Activated CD8-positive, alpha-beta memory T cell treated with anti-CD3 and anti-CD28 coated beads, Interleukin-2, amount 50 U/mL, for 4 hours (primary cell): ENCODE data around the gene USP31.
"Not testable (repeated sequence)": the region's sequence is repeated elsewhere in the genome, so short reads cannot be mapped to it uniquely, and the experiment has no call there.

Experiments used
- DNase-seq: peaks from one replicate; pipeline ENCODE4 v3.0.0-alpha.2; 2020

USP31 gene

DNA sequence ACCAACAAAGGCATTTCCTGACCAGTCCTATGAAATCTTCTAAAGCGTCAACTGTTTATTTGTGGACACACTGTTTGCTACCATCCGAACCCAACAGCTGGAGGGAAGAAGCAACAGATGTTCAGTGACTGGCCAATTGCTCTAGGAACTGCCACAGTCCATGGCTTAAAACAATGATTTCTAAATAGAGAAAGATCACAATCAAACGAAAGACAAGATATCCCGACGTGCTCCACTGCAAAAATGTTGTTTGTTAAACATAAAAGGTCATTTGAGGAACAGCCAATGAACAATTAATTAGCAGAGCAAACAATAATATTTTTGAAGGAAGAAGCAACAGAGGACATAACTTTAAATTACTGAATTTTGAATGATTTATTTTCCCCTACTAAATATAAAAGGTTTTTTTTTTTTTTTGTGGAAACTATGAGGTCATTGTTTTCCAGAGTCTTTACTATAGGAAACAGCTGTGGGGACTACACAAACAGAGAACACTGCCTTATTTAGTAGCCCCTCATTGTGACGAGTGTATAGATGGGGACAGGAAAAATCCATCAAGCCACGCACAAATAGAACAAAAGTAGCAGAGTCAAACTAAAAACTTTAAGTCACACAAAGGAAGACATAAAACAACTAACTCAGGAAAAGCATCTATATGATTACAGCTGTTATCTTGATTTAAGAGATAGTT is 17.2 kb downstream of the USP31 start:
- DNase-seq, result no peak

DNA sequence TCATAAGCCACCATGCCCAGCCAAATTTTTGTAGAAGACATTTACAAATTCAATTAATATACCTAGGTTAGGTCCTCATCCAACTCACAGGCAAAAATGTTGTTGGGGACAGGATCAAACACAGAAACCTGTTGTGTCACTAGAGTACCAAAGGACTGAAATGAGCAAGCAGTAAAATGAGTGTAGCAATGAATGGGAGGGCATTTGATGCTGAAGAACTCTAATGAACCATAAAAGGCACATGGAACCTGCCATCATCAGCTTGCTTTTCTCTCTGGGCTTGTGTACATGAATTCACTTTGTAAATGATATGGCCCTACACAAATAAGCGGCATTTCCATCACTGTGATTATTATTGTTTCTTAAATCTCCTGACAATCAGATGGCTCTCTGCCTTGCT is 17.8 kb downstream of the USP31 start:
- no peak for DNase-seq

DNA sequence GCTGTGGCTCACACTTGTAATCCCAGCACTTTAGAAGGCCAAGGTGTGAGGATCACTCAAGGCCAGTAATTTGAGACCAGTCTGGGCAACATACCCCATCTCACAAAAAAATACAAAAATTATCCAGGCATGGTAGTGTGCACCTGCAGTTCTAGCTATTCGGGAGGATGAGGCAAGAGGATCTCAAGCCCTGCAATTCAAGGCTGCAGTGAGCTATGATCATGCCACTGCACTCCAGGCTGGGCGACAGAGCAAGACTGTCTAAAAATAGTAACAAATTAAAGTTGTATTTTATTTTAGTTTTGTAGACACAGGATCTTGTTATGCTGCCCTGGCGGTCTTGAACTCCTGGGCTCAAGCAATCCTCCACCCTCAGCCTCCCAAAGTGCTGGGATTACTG is 18.2 kb downstream of the USP31 start:
- no peak for DNase-seq

DNA sequence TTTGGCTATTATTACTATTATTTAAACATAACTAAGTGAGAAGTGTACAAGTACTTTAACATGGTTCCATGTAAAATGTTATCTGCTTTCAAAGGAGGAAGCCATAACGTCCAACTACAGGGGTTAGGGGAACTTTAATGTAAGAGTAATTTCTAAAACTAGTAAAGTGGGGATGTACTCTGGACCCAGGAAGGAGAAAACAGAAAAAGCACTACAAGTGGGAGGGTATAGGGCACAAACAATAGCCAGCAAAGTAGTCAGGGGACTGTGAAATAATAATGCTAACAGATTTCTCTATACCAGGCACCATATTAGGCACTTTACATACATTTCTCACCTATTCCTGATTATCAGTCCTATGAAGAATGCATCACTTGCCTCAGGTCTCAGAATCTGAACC is 19.6 kb downstream of the USP31 start:
- no peak for DNase-seq

DNA sequence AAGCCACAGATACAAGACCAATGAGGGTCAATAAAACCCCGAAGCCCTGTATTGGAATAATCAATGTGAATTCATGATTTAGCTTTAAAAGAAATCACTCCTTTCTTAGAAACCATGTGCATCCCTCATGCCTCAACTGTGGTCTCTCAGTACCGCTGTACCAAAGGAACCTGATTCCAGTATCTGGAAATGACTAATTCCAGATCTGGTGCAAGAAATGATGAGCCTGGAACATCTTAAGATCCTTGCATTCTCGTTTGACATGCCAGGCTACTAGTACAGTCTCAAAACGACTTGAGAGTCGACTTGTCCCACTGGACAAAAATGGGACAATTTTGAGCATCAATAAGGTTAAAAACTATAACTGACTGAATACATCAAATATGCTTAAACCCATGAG is 21.2 kb downstream of the USP31 start:
- no peak for DNase-seq

DNA sequence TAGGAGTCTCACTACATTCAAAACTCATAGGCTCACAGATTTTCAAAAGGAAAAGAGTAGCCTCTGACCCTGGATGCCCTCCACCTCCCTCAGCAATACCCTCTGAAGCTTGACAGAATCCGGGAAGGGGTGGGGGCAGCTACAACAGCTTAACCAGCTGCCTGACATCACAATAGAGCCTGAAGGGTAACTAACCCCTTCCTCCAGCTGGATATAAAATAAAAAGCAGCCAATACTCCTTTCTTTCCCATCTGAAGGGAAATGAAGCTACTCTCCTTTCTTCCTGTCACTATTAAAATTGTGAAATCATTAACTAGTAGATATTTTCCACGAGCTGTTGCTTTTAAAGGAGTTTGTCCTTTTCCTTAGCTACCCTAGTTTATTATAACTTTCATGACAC is 24.0 kb downstream of the USP31 start:
- DNase-seq, result no peak

DNA sequence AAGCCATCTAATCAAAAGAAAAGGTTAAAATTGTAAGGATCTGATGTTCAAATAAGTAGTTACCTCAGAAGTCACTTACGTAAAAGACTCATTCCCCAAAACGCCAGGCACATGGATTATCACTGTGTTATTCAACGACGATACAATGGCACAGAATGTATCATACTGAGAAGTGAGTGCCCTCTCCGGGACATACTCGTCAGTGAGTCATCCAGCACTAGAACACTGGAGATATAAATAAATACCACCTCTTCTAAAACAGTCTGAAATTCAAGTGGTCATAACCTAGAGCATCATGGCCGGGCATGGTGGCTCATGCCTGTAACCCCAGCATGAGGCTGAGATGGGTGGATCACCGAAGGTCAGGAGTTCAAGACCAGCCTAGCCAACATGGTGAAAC is 24.9 kb downstream of the USP31 start:
- DNase-seq, result no peak

DNA sequence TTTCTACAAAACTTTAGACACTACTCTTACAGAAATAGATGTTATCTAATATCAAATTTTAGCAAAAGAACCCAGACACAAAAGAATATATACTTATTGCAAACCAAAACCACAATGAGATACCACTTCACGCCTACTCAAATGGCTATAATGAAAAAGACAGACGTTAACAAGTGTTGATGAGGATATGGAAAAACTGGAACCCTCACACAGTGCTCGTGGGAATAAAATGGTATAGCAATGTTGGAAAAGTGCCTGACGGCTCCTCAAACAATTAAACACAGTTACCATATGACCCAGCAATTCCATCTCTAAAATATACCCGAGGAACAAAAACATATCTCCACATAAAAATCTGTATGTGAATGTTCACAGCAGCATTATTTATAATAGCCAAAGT is 27.1 kb downstream of the USP31 start:
- no peak for DNase-seq

DNA sequence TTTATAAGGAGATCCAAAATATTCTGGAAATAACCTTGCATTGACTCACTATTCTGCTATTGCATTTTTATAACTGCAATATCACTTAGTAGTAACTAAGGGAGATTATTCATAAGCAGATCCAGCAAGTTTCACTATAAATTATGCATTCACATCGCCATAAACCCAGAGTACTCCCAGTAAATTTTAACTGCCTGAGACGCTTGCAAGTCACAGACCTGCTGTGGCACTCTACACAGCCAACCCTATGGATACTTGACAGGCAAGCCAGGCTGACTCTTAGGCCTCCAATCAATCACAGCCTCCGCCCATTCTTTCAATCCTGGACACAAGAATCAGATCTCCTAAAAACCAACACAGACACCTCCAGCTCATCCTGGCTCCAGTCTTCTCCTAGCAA is 28.2 kb downstream of the USP31 start:
- DNase-seq, result no peak

DNA sequence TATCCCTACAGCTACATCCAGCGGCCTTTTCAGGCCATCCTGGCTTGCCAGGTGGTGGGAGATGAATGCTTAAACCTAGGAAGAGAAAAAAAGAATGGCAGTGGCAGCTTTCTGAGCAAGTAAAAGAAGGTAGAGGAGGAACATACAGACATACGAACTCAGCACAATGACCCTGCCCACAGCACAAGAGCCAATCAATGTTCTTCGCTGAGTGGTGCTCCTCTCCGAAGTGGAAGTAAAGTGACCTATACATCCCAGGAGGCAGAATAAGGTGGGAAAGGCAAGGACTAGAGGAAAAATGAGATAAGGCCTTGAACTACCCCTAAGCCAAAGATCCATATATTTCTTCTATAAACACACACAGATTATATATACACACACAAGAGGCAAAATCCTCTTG is 28.7 kb downstream of the USP31 start:
- DNase-seq, result no peak

DNA sequence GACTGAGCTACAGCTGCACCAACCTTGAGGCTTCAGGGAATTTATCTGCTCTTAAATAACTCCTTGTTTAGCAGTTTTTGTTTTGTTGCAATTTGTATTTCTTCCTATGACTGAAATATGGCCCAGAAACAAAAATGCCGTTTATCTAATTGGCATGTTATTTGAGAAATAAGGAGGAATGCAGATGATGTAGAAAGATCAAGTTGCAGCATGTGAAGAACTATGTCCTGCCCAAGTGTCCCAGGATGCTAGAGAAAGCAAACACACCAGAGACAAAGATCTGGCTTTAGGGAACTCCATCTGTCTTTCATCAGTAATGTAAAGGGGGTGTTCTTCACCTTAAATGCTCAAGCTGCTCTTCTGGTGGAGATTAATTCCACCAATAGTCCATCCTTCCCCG is 29.7 kb downstream of the USP31 start:
- DNase-seq, result no peak

DNA sequence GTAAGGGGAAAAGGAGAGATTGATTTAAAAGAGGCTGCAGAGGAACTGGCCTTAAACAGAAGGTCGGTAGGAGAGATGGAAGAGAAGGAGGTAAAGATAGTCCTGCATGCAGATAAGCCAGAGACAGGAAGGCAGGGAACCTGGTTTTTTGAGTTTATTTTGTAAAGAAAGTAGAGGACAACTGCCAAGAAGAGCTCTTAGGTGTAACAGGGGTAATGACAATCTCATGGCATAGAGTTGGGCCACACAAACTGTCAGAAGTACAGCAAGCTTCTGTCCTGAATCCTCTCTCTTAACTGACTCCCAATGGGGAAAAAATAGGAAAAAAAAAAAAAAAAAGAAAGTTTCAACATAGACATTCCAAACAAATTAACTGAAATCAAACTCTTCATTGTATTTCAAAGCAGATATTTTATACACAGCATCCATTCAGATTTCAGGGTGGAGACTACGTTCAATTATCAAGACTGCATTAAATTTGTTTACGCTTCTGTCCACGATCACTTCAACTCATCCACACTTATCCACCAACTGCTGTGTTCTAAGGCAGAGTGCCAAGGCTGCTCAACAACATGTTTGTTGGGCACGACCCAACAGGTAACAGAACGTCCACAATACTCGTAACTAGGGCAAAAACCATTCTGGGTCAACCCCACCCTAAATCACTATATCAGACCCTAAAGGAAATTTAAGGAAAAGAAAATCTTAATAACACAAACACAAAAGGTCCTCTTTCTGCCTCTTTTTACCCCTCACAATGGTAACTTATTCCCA is 34.9 kb downstream of the USP31 start:
- DNase-seq, result no peak

DNA sequence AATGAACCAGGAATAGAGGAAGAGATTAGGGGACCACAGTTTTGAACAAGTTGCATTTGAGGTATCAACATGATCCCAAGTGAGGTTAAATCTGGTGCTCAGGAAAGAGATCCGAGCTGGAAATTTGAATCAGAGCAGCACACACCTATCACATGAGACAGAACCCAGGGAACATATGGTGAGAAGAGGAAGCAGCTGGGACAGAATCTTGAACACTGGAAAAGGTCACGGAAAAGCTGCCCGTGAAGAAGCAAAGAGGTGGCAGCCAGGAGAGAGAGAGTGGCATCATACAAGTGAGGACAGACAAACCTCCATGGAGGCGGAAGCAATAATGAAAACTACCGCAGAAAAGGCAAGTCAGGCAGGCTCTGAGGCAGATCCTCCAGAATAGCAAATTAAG is 36.1 kb downstream of the USP31 start:
- no peak for DNase-seq

DNA sequence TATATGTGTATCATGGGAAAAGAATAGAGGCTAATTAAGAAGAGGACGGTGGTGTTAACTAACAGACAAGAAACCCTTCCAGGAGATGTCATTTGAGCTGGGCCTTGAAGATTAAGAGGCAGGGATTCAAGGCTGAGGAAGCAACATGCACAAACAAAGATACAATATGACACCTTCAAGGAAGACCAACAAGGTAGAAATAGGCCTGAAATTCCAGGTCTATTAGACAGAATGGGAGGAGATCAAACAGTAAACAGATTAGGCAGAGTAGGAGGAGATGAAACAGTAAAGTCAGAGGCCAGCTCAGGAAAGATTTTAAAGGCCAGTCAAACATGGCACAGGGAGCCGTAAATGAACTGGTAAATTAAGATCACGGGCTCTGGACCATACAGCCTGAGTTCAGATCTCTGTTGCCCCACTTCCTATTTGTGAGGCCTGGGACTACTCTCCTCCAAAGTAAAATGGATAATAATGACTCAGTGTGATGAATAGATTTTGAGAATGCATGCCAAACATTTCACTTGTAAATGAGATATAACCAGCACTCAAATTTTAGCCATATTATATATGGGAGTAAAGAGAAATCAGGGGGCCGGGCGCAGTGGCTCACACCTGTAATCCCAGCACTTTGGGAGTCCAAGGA is 38.9 kb downstream of the USP31 start:
- no peak for DNase-seq

DNA sequence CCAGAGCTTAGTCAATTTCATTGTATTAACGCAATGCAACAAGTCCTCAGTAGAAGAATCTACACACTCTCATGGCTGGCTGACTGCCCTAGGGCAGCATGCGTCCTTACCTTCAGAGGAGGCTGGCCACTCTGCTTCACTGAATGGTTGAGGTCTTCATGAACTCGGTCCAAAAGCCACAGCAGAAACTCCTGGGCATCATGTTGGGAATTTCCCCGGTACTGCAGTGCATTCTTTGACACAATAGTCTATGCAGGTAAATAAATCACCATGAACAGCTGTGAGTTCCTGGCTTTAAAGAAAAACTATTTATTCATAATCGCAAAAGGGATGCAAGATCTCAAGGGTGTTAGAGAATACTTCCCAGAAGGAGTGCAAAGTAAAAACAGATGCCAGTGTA is 41.3 kb downstream of the USP31 start:
- DNase-seq, result no peak

DNA sequence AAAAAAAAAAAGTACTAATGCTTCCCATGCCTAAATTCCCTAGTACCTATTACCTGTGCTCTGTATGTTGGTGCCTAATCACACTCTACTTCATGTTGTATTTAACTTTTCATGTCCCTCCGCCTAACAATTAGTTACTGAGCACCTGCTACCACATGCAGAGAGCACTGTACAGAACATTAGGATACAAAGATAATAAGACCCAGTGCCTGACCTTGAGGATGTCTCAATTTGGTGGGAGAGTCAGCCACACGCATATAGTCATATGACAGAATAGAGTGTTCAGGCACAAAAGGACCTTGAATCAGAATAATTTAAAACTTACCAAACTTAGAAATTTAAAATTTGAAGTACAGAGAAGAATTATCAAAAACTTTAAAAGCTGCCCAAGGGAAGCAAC is 42.1 kb downstream of the USP31 start:
- no peak for DNase-seq

DNA sequence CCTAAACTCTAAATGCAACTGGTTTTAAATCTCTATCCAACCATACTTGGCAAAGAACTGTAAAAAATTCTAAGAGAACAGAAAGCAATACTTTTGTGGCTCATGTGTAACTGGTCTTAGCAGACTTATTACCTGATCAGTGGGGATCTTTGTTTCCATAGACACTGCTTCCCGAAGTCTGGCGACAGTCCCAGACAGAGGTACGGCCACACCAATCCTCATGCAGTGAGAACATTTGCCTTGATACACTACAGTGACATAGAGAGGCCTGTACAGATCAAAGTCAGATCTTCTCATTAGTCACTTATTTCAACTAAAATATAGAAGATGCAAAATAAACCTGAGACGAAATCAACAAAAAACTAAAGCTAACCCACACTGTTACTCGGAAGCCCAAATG is 43.9 kb downstream of the USP31 start:
- DNase-seq, result no peak

DNA sequence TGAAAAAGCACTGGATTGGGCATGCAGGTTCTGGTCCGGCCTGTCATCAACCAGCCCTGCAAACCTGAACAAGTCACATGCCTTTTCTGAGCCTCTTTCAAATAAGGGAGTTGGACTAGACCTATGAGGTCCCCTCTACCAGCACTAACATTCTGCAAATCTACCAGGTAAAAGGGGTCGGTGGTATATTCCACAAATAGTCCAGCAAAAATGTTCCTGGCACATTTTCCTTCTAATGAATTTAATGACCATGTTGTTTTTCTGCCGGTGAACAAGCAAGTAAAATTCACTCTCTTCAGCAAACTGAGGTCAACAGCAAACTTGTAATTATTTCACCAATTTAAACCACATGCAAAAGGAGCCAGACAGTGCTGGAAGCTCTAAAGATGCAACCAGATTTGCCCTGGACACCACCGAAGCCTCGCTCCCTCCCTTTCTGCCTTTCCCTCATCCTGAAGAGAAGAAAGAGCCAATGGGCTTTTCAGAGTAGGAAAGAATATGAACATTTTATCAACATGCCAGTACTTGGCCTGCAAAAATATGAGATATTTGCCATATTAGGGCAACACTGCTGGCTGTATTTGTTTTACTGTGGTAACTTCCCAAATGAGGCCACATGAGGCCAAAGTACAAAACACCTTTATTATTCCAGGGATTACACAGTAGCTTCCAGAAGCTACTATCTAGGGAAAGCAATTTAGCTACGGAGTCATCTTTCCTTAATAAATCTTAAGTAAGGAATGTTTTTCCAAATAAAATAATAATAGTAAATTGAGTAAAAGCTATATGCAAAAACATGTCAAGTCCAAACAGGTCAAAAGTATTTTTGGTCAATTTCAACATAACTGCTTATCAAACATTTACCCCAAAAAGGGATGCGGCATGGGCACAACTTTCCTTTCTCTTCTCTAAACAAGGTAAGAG is 45.0 kb downstream of the USP31 start:
- DNase-seq, result no peak

DNA sequence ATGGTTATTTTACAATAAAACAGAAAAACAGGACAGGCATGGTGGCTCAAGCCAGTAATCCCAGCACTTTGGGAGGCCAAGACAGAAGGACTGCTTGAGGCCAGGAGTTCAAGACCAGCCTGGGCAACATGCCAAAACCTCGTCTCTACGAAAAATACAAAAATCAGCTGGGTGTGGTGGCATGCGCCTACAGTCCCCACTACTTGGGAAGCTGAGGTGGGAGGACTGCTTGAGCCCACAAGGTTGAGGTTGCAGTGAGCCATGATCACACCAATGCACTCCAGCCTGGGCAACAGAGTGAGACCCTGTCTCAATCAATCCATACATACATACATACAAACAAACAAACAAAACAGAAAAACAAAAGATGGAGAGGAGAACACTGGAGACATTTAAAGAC is 45.6 kb downstream of the USP31 start:
- no peak for DNase-seq

DNA sequence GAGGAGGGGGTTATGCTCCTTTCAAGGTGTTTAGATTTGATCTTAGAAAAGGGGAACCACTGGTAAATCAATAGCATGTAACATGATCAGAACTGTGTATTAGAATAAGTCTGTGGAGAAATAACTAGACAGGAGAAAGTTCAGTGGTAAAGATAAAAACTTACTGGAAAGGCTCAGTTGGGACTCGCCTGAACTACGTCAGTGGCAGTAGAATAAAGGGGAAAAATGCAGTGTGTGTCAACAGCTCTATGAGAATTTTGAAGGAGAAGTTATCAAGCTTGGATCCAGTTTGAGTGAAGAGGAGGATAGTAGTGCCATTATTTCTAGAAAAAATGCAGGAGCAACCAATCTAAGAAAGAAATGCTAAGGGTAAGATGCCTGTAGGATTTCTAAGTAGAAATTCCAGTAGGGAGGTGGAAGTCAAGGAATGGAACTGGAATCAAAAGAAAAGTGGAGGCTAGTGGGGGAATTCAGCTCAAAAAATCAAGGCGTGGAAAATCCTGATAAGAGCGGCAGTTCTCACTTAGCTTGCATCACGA is 48.2 kb downstream of the USP31 start:
- DNase-seq, result no peak

DNA sequence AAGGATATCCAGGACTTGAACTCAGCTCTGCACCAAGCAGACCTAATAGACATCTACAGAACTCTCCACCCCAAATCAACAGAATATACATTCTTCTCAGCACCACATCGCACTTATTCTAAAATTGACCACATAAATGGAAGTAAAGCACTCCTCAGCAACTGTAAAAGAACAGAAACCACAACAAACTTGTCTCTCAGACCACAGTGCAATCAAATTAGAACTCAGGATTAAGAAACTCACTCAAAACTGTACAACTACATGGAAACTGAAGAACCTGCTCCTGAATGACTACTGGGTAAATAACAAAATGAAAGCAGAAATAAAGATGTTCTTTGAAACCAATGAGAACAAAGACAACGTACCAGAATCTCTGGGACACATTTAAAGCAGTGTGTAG is 52.8 kb downstream of the USP31 start:
- DNase-seq, result not testable (repeated sequence)

DNA sequence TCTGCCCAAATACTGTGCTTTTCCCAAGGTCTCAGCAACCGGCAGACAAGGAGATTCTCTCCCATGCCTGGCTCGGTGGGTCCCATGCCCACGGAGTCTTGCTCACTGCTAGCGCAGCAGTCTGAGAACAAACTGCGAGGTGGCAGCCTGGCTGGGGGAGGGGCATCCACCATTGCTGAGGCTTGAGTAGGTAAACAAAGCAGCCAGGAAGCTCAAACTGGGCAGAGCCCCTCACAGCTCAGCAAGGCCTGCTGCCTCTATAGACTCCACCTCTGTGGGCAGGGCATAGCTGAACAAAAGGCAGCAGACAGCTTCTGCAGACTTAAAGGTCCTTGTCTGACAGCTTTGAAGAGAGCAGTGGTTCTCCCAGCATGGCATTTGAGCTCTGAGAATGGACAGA is 55.1 kb downstream of the USP31 start:
- DNase-seq, result not testable (repeated sequence)

DNA sequence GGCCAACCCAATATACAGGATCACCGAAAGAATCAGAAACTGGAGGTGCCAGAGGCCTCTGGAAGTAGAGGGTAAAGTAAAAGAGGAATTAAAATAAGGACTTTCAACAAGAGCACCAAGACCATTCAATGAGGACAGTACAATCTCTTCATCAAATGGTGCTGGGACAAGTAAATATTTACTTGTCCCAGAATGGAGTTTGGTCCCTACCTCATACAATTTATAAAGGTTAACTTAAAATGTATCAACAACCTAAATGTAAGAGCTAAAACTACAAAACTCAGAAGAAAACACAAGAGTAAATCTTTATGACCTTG is 56.5 kb downstream of the USP31 start:
- no peak for DNase-seq
